HG03045 (cell line): ENCODE data around the gene RIMBP2.
"Not testable (repeated sequence)": the region's sequence is repeated elsewhere in the genome, so short reads cannot be mapped to it uniquely, and the experiment has no call there.

Source experiments
- ATAC-seq: cut with Tn5 transposase; IDR thresholded peaks from one replicate; pipeline ENCODE4 v1.9.1; 2021; ENCODE audit warnings: mild to moderate bottlenecking, moderate library complexity; ENCODE audit not compliant: unreplicated experiment

RIMBP2 gene

DNA sequence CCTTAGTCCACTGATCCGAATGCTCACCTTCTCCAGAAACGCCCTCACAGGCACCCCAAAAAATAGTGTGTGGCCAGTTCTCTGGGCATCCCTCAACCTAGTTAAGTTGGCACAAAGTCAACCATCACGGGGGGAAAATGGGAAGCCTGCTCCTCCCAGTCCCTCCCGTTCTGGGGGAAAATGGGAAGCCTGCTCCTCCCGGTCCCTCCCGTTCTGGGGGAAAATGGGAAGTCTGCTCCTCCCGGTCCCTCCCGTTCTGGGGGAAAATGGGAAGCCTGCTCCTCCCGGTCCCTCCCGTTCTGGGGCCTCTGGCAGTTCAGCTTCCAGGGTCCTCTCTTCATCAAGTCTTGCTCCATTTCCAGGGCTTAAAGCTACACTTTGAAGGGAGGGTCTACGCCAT lies 106.1 kb downstream of the RIMBP2 start:
- no peak for ATAC-seq

DNA sequence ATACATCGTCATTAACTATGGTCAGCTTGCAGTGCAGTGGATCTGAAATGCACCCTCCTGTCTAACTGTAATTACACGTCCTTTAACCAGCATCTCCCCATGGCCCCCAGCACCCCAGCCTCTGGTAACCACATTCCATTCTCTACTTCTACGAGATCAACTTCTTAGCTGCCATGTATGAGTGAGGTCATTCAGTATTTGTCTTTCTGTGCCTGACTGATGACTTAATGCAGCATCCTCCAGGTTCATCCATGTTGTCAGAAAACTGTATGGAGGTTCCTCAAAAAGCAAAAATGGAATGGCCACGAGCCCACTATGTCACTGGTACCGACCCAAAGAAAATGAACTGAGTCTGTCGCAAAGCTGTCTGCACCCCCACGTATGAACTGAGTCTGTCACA lies 107.3 kb downstream of the RIMBP2 start:
- ATAC-seq = no peak

- no peak for ATAC-seq
These were observed 108.0 kb downstream of the RIMBP2 start for GRCh38 chr12:130608132-130608531.

DNA sequence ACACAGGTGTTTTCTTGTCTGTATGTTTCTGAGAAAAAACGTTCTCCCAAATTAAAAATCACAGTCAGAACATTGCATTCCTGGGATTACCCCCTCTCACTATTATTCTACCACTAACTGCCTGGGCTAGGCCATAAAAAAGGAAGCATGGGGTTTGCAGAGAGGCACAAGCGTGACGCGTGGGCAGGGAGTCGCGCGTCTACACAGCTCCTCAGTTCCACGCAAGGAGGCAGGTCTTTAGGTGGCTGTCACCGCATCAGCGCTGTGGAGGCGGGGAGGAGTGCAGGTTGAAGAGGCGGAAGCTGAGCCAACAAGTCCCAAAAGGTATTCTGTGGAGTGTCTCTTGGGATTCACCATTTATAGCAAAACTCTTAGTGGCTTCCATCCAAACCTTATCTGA lies 109.9 kb downstream of the RIMBP2 start:
- ATAC-seq = no peak

GRCh38 chr12:130603396-130603965 lies 112.6 kb downstream of the RIMBP2 start:
- ATAC-seq = no peak

DNA sequence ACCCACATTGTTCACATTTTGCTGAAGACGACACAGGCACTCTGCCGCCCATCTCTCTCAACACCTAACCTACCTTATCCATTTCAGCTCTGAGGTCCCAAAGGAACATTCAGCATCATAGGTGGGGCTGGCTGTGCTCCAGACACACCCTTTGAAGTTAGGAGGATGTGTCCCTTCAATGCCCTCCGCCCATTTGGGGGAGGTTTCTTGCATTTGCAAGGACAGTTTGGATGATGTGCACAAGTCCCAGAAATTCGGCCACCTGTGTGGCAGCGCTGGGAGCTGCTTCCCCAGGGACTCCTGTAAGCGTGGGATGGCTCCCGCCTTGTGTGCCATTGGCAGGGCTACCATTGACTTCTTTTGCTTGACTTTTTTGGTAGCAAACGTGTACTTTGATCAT lies 113.8 kb downstream of the RIMBP2 start:
- ATAC-seq = no peak

DNA sequence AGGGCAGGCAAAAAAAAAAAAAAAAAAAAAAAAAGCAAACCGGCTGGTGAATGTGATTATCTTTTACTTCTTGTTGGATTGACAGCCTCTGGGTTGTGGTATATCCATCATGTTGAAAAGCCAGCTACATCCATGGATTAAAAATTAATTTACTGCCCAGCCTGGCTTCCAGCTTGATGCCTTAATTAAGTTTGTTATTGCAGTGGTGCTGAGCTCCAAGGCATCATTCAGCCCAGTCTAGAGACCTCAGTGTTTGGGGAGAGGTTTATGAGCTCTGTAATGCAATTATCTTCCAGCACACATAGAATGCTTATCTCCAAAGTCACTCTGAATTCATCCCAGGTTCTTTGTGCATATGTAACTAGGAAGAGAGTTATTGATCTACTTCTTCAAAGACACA lies 114.8 kb downstream of the RIMBP2 start:
- no peak for ATAC-seq

- no peak for ATAC-seq
These were observed 119.9 kb downstream of the RIMBP2 start for GRCh38 chr12:130596241-130596640.

DNA sequence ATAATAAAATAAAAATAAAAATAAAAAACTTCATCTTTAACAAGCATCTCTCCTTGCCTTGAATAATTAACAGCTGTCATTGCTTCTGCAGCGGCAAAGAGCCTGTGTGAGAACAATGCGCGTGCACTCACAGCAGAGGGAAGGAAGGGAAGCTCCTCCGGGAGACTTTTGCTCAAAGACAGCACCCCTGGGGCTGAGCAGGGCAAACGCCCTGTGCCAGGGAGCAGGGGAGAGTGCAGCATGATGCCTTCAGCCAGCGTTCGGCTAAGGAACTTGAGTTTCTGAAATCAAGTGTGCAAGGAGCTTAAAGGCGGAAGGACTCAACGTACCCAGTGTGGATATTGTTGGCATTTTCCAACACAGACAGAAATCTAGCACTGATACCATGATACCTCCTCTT lies 120.5 kb downstream of the RIMBP2 start:
- no peak for ATAC-seq

GRCh38 chr12:130593056-130593455 lies 123.0 kb downstream of the RIMBP2 start:
- no peak for ATAC-seq

- ATAC-seq = no peak
These were observed 123.5 kb downstream of the RIMBP2 start for GRCh38 chr12:130592641-130593040.

- no peak for ATAC-seq
These were observed 124.4 kb downstream of the RIMBP2 start for GRCh38 chr12:130591736-130592135.

GRCh38 chr12:130590685-130591084 lies 125.4 kb downstream of the RIMBP2 start:
- no peak for ATAC-seq

GRCh38 chr12:130589540-130590317 lies 126.4 kb downstream of the RIMBP2 start:
- ATAC-seq = no peak

- no peak for ATAC-seq
These were observed 127.2 kb downstream of the RIMBP2 start for GRCh38 chr12:130588696-130589539.

- ATAC-seq = no peak
These were observed 128.1 kb downstream of the RIMBP2 start for GRCh38 chr12:130587966-130588365.

GRCh38 chr12:130584475-130584874 lies 131.6 kb downstream of the RIMBP2 start:
- ATAC-seq = not testable (repeated sequence)

DNA sequence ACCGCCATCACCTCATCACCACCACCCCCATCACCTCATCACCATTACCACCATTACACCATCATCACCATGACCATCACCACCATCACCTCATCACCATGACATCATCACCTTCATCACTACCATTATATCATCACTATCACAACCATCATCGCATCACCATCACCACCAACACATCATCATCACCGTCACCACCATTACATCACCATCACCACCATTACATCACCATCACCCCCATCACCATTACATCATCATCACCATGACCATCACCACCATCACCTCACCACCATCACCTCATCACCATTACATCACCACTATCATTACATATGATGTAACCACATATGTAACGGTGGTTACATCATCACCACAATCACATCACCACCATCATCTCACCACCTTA lies 132.3 kb downstream of the RIMBP2 start:
- ATAC-seq = no peak

- ATAC-seq = no peak
These were observed 132.8 kb downstream of the RIMBP2 start for GRCh38 chr12:130583317-130583716.

DNA sequence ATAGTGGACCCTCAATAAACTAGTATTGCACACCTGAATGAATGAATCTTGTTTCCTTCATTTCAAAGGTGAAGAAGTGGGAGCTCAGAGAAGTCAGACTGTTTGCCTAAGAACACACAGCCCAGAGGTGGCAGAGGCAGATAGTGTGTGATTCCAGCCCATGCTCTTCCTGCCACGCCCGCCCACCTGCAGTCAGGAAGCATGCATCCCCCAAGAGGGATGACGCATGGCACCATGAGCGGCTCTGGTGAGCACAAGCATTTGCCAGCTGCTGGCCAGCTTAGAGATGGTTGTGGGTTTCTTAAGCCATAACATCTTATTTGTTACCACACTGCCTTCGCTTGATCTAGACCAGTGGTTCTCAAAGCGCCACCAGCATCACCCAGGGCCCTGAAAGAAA lies 133.8 kb downstream of the RIMBP2 start:
- ATAC-seq = no peak

DNA sequence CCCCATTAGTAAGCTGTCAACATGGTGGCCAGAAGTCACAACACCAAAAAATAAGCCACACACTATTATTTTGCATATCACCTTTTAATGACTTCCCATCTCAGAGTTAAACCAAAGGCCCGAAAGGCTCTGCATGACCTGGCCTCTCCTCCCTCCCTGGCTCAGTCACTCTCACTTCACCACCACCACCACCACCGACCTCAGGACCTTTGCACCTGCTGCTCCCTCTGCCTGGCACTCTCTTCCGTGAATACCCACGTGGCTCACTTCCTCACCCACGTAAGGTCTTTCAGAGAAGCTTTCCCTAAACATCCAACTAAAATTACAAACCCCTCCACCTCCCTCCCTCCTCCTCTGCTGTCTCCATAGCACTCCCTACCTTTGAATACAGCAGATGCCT lies 134.3 kb downstream of the RIMBP2 start:
- ATAC-seq = no peak

DNA sequence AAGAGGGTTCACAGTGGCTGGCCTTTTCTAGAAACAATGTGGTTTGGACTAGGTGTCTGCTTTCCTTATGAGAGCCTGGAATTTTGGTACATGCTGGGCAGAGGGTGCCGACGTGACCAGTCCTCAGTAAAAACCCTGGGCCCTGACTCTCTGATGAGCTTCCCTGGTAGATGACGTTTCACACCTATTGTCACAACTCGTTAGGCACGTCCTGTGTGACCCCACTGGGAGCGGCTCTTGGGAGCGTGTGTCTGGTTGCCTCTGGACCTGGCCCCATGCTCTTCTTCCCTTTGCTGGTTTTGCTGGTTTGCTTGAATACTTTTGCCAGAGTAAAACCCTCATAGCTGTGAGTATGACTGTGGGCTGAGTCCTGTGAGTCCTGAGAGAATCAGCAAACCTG lies 136.9 kb downstream of the RIMBP2 start:
- no peak for ATAC-seq
